K562 (cell line): ENCODE measurements around the gene PAPOLB. TPM values are rescaled to one million over a fixed set of nuclear protein-coding genes. Genes with fewer than 3 reads are reported as not detected.

Source experiments
- AFF1 ChIP-seq, 2 experiments: fragments of 450-650 bp; IDR thresholded peaks; 2 replicates each; pipeline ENCODE4 v1.6.1; 2018; ENCODE audit warnings: mild to moderate bottlenecking in 2 of 2, low read depth in 1 of 2; ENCODE audit not compliant: partially characterized antibody in 2 of 2
- ARID1B ChIP-seq: fragments of 450-650 bp; IDR thresholded peaks from 2 replicates; pipeline ENCODE4 v1.6.1; 2016; ENCODE audit warnings: antibody characterized with exemption, mild to moderate bottlenecking, inconsistent platforms
- CBFA2T3 ChIP-seq: fragments of 450-650 bp; IDR thresholded peaks from 2 replicates; pipeline ENCODE4 v1.6.1; 2017
- CBX1 ChIP-seq: sonication (generic); IDR thresholded peaks from 2 replicates; pipeline ENCODE4 v1.6.1; 2016; ENCODE audit warnings: antibody characterized with exemption, low read depth, mild to moderate bottlenecking
- CREB1 ChIP-seq, 2 experiments: sonication (generic) in 1 of 2; formaldehyde crosslinking in 1 of 2; IDR thresholded peaks; 2 replicates each; pipeline versions ENCODE4 v1.6.1 to v1.8.0; 2012 to 2022; ENCODE audit warnings: inconsistent platforms in 1 of 2, mild to moderate bottlenecking in 1 of 2, missing genetic modification reagents in 1 of 2, moderate library complexity in 1 of 2
- CXXC5 ChIP-seq: fragments of 250-450 bp; sonication (Bioruptor Pico); IDR thresholded peaks from 2 replicates; pipeline ENCODE4 v1.8.0; 2022; ENCODE audit warnings: inconsistent platforms, mild to moderate bottlenecking, moderate library complexity
- ILF3 ChIP-seq: fragments of 450-650 bp; IDR thresholded peaks from 2 replicates; pipeline ENCODE4 v1.6.1; 2018; ENCODE audit warnings: antibody characterized with exemption, mild to moderate bottlenecking, moderate library complexity, borderline replicate concordance
- KDM5B ChIP-seq: fragments of 200-600 bp; sonication (generic); IDR thresholded peaks from 2 replicates; pipeline ENCODE4 v1.6.1; 2012; ENCODE audit warnings: low read depth, mild to moderate bottlenecking, moderate library complexity, low read length, control low read depth, inconsistent platforms; ENCODE audit not compliant: insufficient replicate concordance
- MAX ChIP-seq: sonication (generic); formaldehyde crosslinking; IDR thresholded peaks from 2 replicates; pipeline ENCODE4 v1.9.0; 2022; ENCODE audit warnings: mild to moderate bottlenecking, missing genetic modification reagents
- NFE2 ChIP-seq: IDR thresholded peaks from 2 replicates; pipeline ENCODE4 v1.6.1; 2014; ENCODE audit warnings: antibody characterized with exemption, low read depth
- TBL1XR1 ChIP-seq, 2 experiments: IDR thresholded peaks; 2 replicates each; pipeline ENCODE4 v1.6.1; 2012; ENCODE audit warnings: improper control_type of control experiment in 2 of 2, low read length in 2 of 2, mild to moderate bottlenecking in 1 of 2
- TBP ChIP-seq: optimal IDR thresholded peaks from 2 replicates; pipeline ENCODE3; 2011; ENCODE audit warnings: low read depth, low read length, improper control_type of control experiment
- TFAP4 ChIP-seq: sonication (generic); formaldehyde crosslinking; IDR thresholded peaks from 2 replicates; pipeline ENCODE4 v1.8.0; 2022; ENCODE audit warnings: missing genetic modification reagents, mild to moderate bottlenecking, moderate library complexity, borderline replicate concordance
- ZBTB43 ChIP-seq: sonication (generic); formaldehyde crosslinking; IDR thresholded peaks from 2 replicates; pipeline ENCODE4 v1.8.0; 2023; ENCODE audit warnings: mild to moderate bottlenecking, missing genetic modification reagents
- ZFX ChIP-seq: sonication (generic); formaldehyde crosslinking; IDR thresholded peaks from 2 replicates; pipeline ENCODE4 v1.8.0; 2022; ENCODE audit warnings: mild to moderate bottlenecking, missing genetic modification reagents, moderate library complexity
- ZNF224 ChIP-seq: sonication (generic); formaldehyde crosslinking; IDR thresholded peaks from 2 replicates; pipeline ENCODE4 v1.8.0; 2022; ENCODE audit warnings: mild to moderate bottlenecking, missing genetic modification reagents
- ZNF384 ChIP-seq: IDR thresholded peaks from 2 replicates; pipeline ENCODE4 v1.6.1; 2012; ENCODE audit warnings: low read depth, low read length, improper control_type of control experiment
- ZNF644 ChIP-seq: fragments of 200-800 bp; sonication (Bioruptor generic); IDR thresholded peaks from 2 replicates; pipeline ENCODE4 v1.6.1; 2016; ENCODE audit warnings: low read depth, missing genetic modification characterization, missing compliant biosample characterization
- ZNF668 ChIP-seq: fragments of 250-450 bp; sonication (Bioruptor Pico); IDR thresholded peaks from 2 replicates; pipeline ENCODE4 v1.8.0; 2022; ENCODE audit warnings: mild to moderate bottlenecking, inconsistent platforms
- ZNF740 ChIP-seq, 3 experiments: fragments of 200-800 bp in 1 of 3; sonication (Bioruptor generic) in 1 of 3; sonication (generic) in 1 of 3; formaldehyde crosslinking in 1 of 3; IDR thresholded peaks; 2 replicates each; pipeline versions ENCODE4 v1.6.1 to v1.8.0; 2016 to 2022; ENCODE audit warnings: mild to moderate bottlenecking in 2 of 3, missing compliant biosample characterization in 2 of 3, missing genetic modification characterization in 2 of 3, missing genetic modification reagents in 1 of 3
- ZNF75A ChIP-seq: fragments of 450-650 bp; formaldehyde crosslinking; IDR thresholded peaks from 2 replicates; pipeline ENCODE4 v1.4.0; 2020; ENCODE audit warnings: mild to moderate bottlenecking
- polyA plus RNA-seq, 8 experiments: library from polyadenylated mRNA; depleted of rRNA in 4 of 8; stranded (reverse) in 5 of 8; unstranded in 3 of 8; fragments of >200 nt; fragmentation: Nextera tagmentation in 2 of 8; fragmentation: Illumina TruSeq in 1 of 8; extraction: Ambion mirVana in 2 of 8; extraction: Trizol in 1 of 8; gene quantifications; 2 replicates each; pipeline versions ENCODE4 v1.2.1 to v1.2.3, GENCODE V29; 2011 to 2014; ENCODE audit warnings: inconsistent platforms in 1 of 8, missing spikeins in 1 of 8
- total RNA-seq, 7 experiments: library from RNA; depleted of rRNA in 6 of 7; stranded (reverse); fragments of >200 nt in 6 of 7; fragmentation: Illumina TruSeq in 2 of 7; extraction: Trizol in 2 of 7; gene quantifications; 2 replicates each; pipeline versions ENCODE4 v1.2.1 to v1.2.3, GENCODE V29; 2011 to 2021; ENCODE audit warnings: low replicate concordance in 1 of 7

PAPOLB gene
- total and polyA plus RNA-seq, 9 of the 15 experiments (the other 6 are each of a cell fraction or from before 2014, with no cell fraction given) = 0.04 to 0.33 (median 0.16) TPM; not detected in 4

GRCh38 chr7:4830176-4830575 is 31.7 kb downstream of the PAPOLB start (continued):
- TF ChIP-seq AFF1 (IDR thresholded peaks at IDR 0.05; ENCODE audit: low read depth in 1 of 2, partially characterized antibody in 2 of 2) (no peak), CBX1 (peak; percentile 76; the same call in 1 of the 2 replicates), MAX (CRISPR knock-in tag) (peak; percentile 95), ZNF740 (CRISPR knock-in tag; IDR thresholded peaks at IDR 0.05) (peak; percentile 53; the same call in 1 of the 2 replicates), ZNF740 (tag; IDR thresholded peaks at IDR 0.05) (no peak), NFE2 (0 out of 2 replicates have a peak, but pooled peaks have one; percentile 11), TBP (peak; percentile 19), TFAP4 (peak; percentile 70; the same call in 1 of the 2 replicates), TBL1XR1 (IDR thresholded peaks at IDR 0.05; ENCODE audit: low read length in 2 of 2) (0 out of 4 replicates have a peak, but pooled peaks of 1 of the 2 experiments have one; percentile 15), ZNF668 (CRISPR knock-in tag) (no peak), CREB1 (IDR thresholded peaks at IDR 0.05) (peak; percentile 37; the same call in 1 of the 2 replicates), CREB1 (CRISPR knock-in tag; IDR thresholded peaks at IDR 0.05) (peak; percentile 63), ARID1B (0 out of 2 replicates have a peak, but pooled peaks have one; percentile 20), KDM5B (no peak), ZNF224 (CRISPR knock-in tag) (no peak), CBFA2T3 (peak; percentile 49; the same call in 1 of the 2 replicates), CXXC5 (CRISPR knock-in tag) (peak; percentile 68), ZBTB43 (no peak), ZNF644 (tag) (no peak), ZNF75A (CRISPR knock-in tag) (no peak), ZNF384 (peak; percentile 34; the same call in 1 of the 2 replicates), ILF3 (no peak), ZFX (CRISPR knock-in tag) (peak; percentile 78)
